Stomach smooth muscle (tissue), 2 donors: ENCODE measurements around the gene BAX.

Source experiments
- H3K27ac ChIP-seq: one replicate; pipeline ENCODE4 v1.7.0; 2013; ENCODE audit warnings: mild to moderate bottlenecking, low read length, inconsistent platforms
- H3K27me3 ChIP-seq, 2 donors: one replicate each; pipeline ENCODE4 v1.7.0; 2013; ENCODE audit warnings: low read length in 2 of 2; ENCODE audit not compliant: insufficient read depth in 2 of 2, control insufficient read depth in 1 of 2
- H3K36me3 ChIP-seq, 2 donors: one replicate each; pipeline ENCODE4 v1.7.0; 2013; ENCODE audit warnings: low read length in 2 of 2; ENCODE audit not compliant: control insufficient read depth in 2 of 2, insufficient read depth in 2 of 2
- H3K4me1 ChIP-seq: one replicate; pipeline ENCODE4 v1.7.0; 2013; ENCODE audit warnings: low read length; ENCODE audit not compliant: control insufficient read depth, insufficient read depth
- H3K4me3 ChIP-seq, 2 donors: one replicate each; pipeline ENCODE4 v1.7.0; 2013; ENCODE audit warnings: low read length in 2 of 2
- H3K9ac ChIP-seq, 2 donors: one replicate each; pipeline ENCODE4 v1.7.0; 2013; ENCODE audit warnings: low read length in 2 of 2, mild to moderate bottlenecking in 1 of 2
- H3K9me3 ChIP-seq, 2 donors: one replicate each; pipeline ENCODE4 v1.7.0; 2013; ENCODE audit warnings: low read length in 2 of 2; ENCODE audit not compliant: control insufficient read depth in 2 of 2
- donor health status: healthy.
- donor health status: Pancreatic carcinoma.

Gene BAX

GRCh38 chr19:48933382-48933932, 21.2 kb upstream of the BAX start, which contains the start of gene DHDH:
TSS of gene DHDH (plus strand) at chr19:48933699. CDS start at chr19:48933722, 23 bp downstream.
- Histone ChIP-seq H3K4me3 (peak within 1 kb of the TSS; percentile 68 to 72), H3K27ac (no peak within 1 kb of the TSS), H3K36me3 (no peaks in the 10 kb centered on the region), H3K4me1 (peaks cover 7% of the 10 kb centered on the region), H3K27me3 (peaks cover 3% of the 10 kb centered on the region in 2 donors), H3K9me3 (no peaks in the 10 kb centered on the region), H3K9ac (peak within 1 kb of the TSS in 1 of 2 donors; percentile 60)

- no peak overlapping the region for H3K9ac ChIP-seq
- H3K27me3 ChIP-seq: peaks cover 3% of the 10 kb centered on the region in 2 donors
- H3K9me3 ChIP-seq: no peaks in the 10 kb centered on the region
- H3K27ac ChIP-seq: no peak overlapping the region
- peaks cover 7% of the 10 kb centered on the region for H3K4me1 ChIP-seq
- H3K36me3 ChIP-seq: no peaks in the 10 kb centered on the region
- H3K4me3 ChIP-seq: no peak overlapping the region
Measured at GRCh38 chr19:48934837-48935236, 19.8 kb upstream of the BAX start.

- peaks cover 7% of the 10 kb centered on the region for H3K4me1 ChIP-seq
- H3K9me3 ChIP-seq: peaks cover 0 to under 1% of the 10 kb centered on the region in 2 donors
- peaks cover 3% of the 10 kb centered on the region in 2 donors for H3K27me3 ChIP-seq
- H3K4me3 ChIP-seq: no peak overlapping the region
- H3K36me3 ChIP-seq: no peaks in the 10 kb centered on the region
- no peak overlapping the region for H3K9ac ChIP-seq
- H3K27ac ChIP-seq: no peak overlapping the region
Measured at GRCh38 chr19:48935864-48936263, 18.8 kb upstream of the BAX start.

- Histone ChIP-seq H3K4me1 (peaks cover 4% of the 10 kb centered on the region), H3K27me3 (peaks cover 0 to 1% of the 10 kb centered on the region in 2 donors), H3K9ac (no peak overlapping the region), H3K4me3 (no peak overlapping the region), H3K9me3 (peaks cover 0 to 5% of the 10 kb centered on the region in 2 donors), H3K27ac (no peak overlapping the region), H3K36me3 (no peaks in the 10 kb centered on the region)
Measured at GRCh38 chr19:48938256-48938655, 16.4 kb upstream of the BAX start.

GRCh38 chr19:48940902-48941301, 13.8 kb upstream of the BAX start:
- no peak overlapping the region for H3K9ac ChIP-seq
- H3K4me1 ChIP-seq: peaks cover 3% of the 10 kb centered on the region
- H3K4me3 ChIP-seq: no peak overlapping the region
- no peaks in the 10 kb centered on the region for H3K36me3 ChIP-seq
- H3K27me3 ChIP-seq: no peaks in the 10 kb centered on the region
- H3K27ac ChIP-seq: no peak overlapping the region
- H3K9me3 ChIP-seq: peaks cover 0 to 5% of the 10 kb centered on the region in 2 donors

DNA sequence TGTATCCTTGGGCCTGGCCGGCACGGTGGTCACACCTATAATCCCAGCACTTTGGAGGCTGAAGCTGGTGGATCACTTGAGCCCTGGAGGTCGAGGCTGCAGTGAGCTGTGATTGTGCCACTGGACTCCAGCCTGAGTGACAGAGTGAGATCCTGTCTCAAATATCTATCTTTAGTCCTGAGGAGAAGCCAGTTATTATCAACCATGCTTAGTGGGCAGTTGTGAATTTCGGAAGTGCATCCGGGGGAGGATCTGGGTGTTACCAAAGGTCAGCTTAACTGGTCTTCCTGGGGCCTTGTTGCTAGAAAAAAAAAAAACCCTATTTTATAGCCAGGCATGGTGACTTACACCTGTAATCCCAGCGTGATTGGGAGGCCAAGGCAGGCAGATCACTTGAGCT, 11.6 kb upstream of the BAX start:
- Histone ChIP-seq H3K27ac (no peak overlapping the region), H3K9me3 (peaks cover 0 to 5% of the 10 kb centered on the region in 2 donors), H3K4me1 (no peaks in the 10 kb centered on the region), H3K4me3 (no peak overlapping the region), H3K27me3 (no peaks in the 10 kb centered on the region), H3K9ac (no peak overlapping the region), H3K36me3 (no peaks in the 10 kb centered on the region)

DNA sequence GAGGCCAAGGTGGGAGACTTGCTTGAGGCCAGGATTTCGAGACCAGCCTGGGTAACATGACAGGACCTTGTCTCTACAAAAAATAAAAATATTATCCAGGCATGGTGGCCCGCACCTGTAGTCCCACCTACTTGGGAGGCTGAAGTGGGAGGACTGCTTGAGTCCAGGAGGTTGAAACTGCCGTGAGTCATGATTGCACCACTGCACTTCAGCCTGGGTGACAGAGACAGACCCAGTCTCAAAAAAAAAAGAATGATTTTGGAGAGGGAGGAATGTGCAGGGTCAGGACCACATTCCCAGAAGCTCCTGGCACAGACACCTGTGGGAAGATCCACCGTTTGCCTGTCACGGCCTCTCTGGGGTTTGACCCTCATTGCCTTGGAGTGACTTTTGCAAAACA, 9.3 kb upstream of the BAX start:
- H3K4me3 ChIP-seq: no peak overlapping the region
- no peaks in the 10 kb centered on the region for H3K4me1 ChIP-seq
- no peaks in the 10 kb centered on the region for H3K36me3 ChIP-seq
- no peaks in the 10 kb centered on the region for H3K27me3 ChIP-seq
- peaks cover 0 to 5% of the 10 kb centered on the region in 2 donors for H3K9me3 ChIP-seq
- no peak overlapping the region for H3K9ac ChIP-seq
- no peak overlapping the region for H3K27ac ChIP-seq

GRCh38 chr19:48945817-48946216, 8.9 kb upstream of the BAX start:
- H3K9ac ChIP-seq: no peak overlapping the region
- no peaks in the 10 kb centered on the region for H3K36me3 ChIP-seq
- no peak overlapping the region for H3K4me3 ChIP-seq
- H3K4me1 ChIP-seq: no peaks in the 10 kb centered on the region
- no peaks in the 10 kb centered on the region for H3K27me3 ChIP-seq
- H3K27ac ChIP-seq: no peak overlapping the region
- peaks cover 0 to 4% of the 10 kb centered on the region in 2 donors for H3K9me3 ChIP-seq

DNA sequence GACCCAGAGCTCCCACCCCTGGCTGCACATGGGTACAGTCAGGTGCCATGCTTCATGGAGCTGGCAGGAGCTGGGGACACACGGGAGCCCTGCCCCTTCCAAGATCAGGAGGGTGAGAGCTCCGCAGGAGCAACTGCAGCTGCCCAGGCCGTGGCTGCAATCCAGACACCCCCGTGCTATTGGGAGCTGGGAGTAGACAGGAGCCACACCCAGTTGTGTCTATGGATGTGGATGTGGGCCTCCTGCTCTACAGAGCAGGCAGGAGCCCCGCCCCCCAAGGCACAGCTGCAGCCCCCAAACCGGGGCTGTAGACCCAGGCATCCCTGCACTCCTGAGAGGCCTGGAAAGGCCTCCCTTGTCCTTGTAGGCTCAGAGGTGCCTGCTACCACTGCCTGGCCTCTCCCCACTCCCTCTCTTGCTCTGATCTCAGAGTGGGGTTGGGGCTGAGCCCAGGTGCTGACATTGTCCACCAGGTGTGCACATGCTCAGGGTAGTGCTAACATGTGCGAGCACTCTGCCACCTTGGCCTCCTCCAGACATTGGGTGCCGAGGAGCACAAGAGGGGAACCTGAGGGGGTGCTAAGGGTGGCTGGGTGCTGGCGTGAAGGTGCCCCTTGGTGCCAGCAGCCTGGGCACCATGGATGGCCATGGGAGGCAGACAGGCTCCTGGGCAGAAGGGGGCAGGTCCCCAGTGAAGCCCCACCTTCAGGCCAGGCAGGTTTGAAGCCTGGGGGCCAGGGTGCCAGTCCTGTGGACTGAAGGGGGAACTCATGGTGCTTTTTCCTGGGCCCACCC, 8.0 kb upstream of the BAX start:
- no peaks in the 10 kb centered on the region for H3K36me3 ChIP-seq
- no peaks in the 10 kb centered on the region for H3K4me1 ChIP-seq
- no peak overlapping the region for H3K9ac ChIP-seq
- no peak overlapping the region for H3K27ac ChIP-seq
- no peaks in the 10 kb centered on the region for H3K27me3 ChIP-seq
- no peak overlapping the region for H3K4me3 ChIP-seq
- no peaks in the 10 kb centered on the region for H3K9me3 ChIP-seq

DNA sequence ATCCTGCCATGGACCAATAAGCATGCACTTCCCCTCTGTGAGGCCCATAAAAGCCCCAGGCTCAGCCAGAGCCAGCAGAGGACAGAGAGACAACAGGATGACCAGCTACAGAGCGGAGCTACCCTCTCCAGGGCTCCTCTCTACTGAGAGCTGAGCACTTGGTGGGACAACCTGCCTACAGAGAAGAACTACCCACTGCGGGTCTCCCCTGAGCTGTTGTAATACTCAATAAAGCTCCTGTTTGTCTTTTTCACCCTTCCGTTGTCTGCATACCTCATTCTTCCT, 7.5 kb upstream of the BAX start:
- Histone ChIP-seq H3K4me3 (no peak overlapping the region), H3K9ac (no peak overlapping the region), H3K4me1 (no peaks in the 10 kb centered on the region), H3K36me3 (no peaks in the 10 kb centered on the region), H3K27ac (no peak overlapping the region), H3K9me3 (no peaks in the 10 kb centered on the region), H3K27me3 (no peaks in the 10 kb centered on the region)

DNA sequence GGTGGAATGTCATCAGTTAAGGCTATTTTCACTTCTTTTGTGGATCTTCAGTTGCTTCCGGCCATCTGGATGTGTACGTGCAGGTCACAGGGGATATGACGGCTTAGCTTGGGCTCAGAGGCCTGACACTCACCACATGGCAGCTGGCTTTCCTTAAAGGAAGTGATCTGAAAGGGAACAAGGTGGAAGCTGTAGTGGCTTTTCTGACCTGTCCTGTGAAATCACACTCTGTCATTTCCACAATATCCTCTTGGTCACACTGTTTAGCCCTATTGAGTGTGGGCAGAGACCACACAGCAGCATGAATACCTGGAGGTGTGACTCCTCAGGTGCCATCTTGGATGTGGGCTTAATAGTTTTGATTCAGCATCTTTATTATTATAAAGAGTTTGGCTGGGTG, 4.5 kb upstream of the BAX start:
- no peak overlapping the region for H3K9ac ChIP-seq
- H3K4me1 ChIP-seq: peaks cover 10% of the 10 kb centered on the region
- no peaks in the 10 kb centered on the region for H3K9me3 ChIP-seq
- H3K27ac ChIP-seq: no peak overlapping the region
- no peak overlapping the region for H3K4me3 ChIP-seq
- no peaks in the 10 kb centered on the region for H3K36me3 ChIP-seq
- no peaks in the 10 kb centered on the region for H3K27me3 ChIP-seq
